ENCODE measurements around the gene ZMIZ1. TPM values are rescaled to one million over a fixed set of nuclear protein-coding genes. Genes with fewer than 3 reads are reported as not detected.

The ZMIZ1 gene
- total and polyA plus RNA-seq, 12 donors, result 6.6 to 113 (median 55.1) TPM

- H3K9me3 ChIP-seq (replicated peaks in 1 of 3), result no peaks in the 10 kb centered on the region
- peaks cover 0 to 7% of the 10 kb centered on the region in 2 donors for H3K36me3 ChIP-seq (replicated peaks in 1 of 2)
- H3K4me1 ChIP-seq (replicated peaks in 1 of 2), result peaks cover 30 to 85% of the 10 kb centered on the region in 2 donors
- 63 to 82% (median 77%) methylated on average over 6 to 10 of the region's 10 CpGs for WGBS, 4 donors
- H3K27me3 ChIP-seq, result no peaks in the 10 kb centered on the region
- intact Hi-C loops (cut with DNase I), result loop anchor here (5.0 to 10.0 kb wide), 6 partner anchors 118 to 1135 kb away; no protein-coding TSS in a partner anchor
- H3K27ac ChIP-seq, result peak overlapping the region in 3 of 5 donors; percentile 28 to 83 (median 47)
- DNase-seq, result peak in 3 of 7 donors; percentile 47 to 72 (median 63)
- no peak overlapping the region for H3K4me3 ChIP-seq
- TF ChIP-seq POLR2A (IDR thresholded peaks at IDR 0.05) (no peak), CTCF (IDR thresholded peaks at IDR 0.05) (no peak)
Observed at GRCh38 chr10:79189853-79190435, 121.2 kb downstream of the ZMIZ1 start.

- Histone ChIP-seq H3K4me3 (no peak overlapping the region), H3K27me3 (no peaks in the 10 kb centered on the region), H3K9me3 (replicated peaks in 1 of 3) (no peaks in the 10 kb centered on the region), H3K4me1 (replicated peaks in 1 of 2) (peaks cover 30 to 81% of the 10 kb centered on the region in 2 donors), H3K36me3 (replicated peaks in 1 of 2) (peaks cover 0 to 7% of the 10 kb centered on the region in 2 donors), H3K27ac (peak overlapping the region in 3 of 5 donors; percentile 32 to 83 (median 35))
- WGBS, 4 donors, result 83 to 100% (median 88%) methylated on average over 1 of the region's 1 CpG
- no peak for DNase-seq
- intact Hi-C loops (cut with DNase I), result loop anchor here (5.0 to 10.0 kb wide), 6 partner anchors 118 to 1136 kb away; no protein-coding TSS in a partner anchor
- TF ChIP-seq POLR2A (IDR thresholded peaks at IDR 0.05), result no peak
- no peak for TF ChIP-seq CTCF (IDR thresholded peaks at IDR 0.05)
Observed at GRCh38 chr10:79190740-79191261, 122.0 kb downstream of the ZMIZ1 start.

GRCh38 chr10:79191951-79192676 is 123.3 kb downstream of the ZMIZ1 start:
- peaks cover 17 to 68% of the 10 kb centered on the region in 2 donors for H3K4me1 ChIP-seq (replicated peaks in 1 of 2)
- H3K27me3 ChIP-seq, result no peaks in the 10 kb centered on the region
- H3K36me3 ChIP-seq (replicated peaks in 1 of 2), result peaks cover 0 to 5% of the 10 kb centered on the region in 2 donors
- peak overlapping the region in 4 of 5 donors; percentile 2 to 83 (median 34) for H3K27ac ChIP-seq
- DNase-seq, result peak in 1 of 7 donors; percentile 40
- intact Hi-C loops (cut with DNase I), result loop anchor here (5.0 to 10.0 kb wide), 6 partner anchors 120 to 1137 kb away; no protein-coding TSS in a partner anchor
- WGBS, 4 donors, result 46 to 62% (median 59%) methylated on average over 3 to 4 of the region's 4 CpGs
- TF ChIP-seq CTCF (IDR thresholded peaks at IDR 0.05) (no peak), POLR2A (IDR thresholded peaks at IDR 0.05) (no peak)
- no peak overlapping the region for H3K4me3 ChIP-seq
- H3K9me3 ChIP-seq (replicated peaks in 1 of 3), result no peaks in the 10 kb centered on the region

GRCh38 chr10:79192677-79193003 is 123.9 kb downstream of the ZMIZ1 start:
- Histone ChIP-seq H3K4me1 (replicated peaks in 1 of 2) (peaks cover 12 to 63% of the 10 kb centered on the region in 2 donors), H3K27ac (peak overlapping the region in 4 of 5 donors; percentile 2 to 83 (median 34)), H3K36me3 (replicated peaks in 1 of 2) (no peaks in the 10 kb centered on the region), H3K27me3 (no peaks in the 10 kb centered on the region), H3K9me3 (replicated peaks in 1 of 3) (no peaks in the 10 kb centered on the region), H3K4me3 (no peak overlapping the region)
- intact Hi-C loops (cut with DNase I), result loop anchor here (5.0 to 10.0 kb wide), 6 partner anchors 120 to 1138 kb away; no protein-coding TSS in a partner anchor
- peak in 2 of 7 donors; percentile 50 to 64 for DNase-seq
- 32 to 60% (median 47%) methylated on average over 1 to 4 of the region's 4 CpGs for WGBS, 4 donors
- TF ChIP-seq CTCF (IDR thresholded peaks at IDR 0.05) (no peak), POLR2A (IDR thresholded peaks at IDR 0.05) (no peak)

Data from adrenal gland (tissue), 12 donors.